ENCODE measurements around the gene APOB.

DNA sequence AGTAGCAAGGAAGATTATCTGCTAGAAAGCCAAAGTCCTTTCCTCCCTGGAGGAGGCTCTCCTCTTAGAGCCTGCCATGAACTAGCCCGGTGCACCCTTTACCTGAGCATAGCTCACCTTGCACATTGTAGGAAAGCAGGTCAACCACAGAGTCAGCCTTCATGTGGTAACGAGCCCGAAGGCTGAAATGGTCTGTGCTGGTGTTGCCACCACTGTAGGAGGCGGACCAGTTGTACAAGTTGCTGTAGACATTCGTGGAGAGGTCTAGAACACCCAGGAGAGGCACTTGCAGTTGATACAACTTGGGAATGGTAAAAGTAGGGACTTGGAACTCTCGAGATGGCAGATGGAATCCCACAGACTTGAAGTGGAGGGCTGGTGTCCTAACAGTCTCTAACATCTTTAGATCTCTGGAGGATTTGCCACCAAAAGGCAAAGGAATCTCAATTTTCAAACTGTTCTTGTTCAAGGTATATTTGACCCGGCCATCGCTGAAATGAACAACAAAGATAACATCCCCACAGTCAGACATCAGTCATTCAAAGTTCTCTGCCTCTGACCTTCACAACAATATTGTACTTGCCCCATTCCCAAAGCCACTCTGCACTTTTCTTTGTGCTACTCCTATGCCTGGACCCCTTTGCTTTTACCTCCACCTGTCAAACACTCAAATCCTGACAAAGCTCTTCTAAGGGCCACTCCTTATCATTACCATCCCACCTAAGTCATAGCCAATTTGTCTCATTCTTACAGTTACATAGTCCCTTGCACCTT lies 30.6 kb downstream of the APOB start:
- TF ChIP-seq, protein P1, sequence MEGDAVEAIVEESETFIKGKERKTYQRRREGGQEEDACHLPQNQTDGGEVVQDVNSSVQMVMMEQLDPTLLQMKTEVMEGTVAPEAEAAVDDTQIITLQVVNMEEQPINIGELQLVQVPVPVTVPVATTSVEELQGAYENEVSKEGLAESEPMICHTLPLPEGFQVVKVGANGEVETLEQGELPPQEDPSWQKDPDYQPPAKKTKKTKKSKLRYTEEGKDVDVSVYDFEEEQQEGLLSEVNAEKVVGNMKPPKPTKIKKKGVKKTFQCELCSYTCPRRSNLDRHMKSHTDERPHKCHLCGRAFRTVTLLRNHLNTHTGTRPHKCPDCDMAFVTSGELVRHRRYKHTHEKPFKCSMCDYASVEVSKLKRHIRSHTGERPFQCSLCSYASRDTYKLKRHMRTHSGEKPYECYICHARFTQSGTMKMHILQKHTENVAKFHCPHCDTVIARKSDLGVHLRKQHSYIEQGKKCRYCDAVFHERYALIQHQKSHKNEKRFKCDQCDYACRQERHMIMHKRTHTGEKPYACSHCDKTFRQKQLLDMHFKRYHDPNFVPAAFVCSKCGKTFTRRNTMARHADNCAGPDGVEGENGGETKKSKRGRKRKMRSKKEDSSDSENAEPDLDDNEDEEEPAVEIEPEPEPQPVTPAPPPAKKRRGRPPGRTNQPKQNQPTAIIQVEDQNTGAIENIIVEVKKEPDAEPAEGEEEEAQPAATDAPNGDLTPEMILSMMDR (IDR thresholded peaks at IDR 0.05), result no peak
- TF ChIP-seq POLR2A (IDR thresholded peaks at IDR 0.05) (no peak), POLR2AphosphoS5 (IDR thresholded peaks at IDR 0.05) (no peak)
